Kasumi-1 (cell line): ENCODE results near the gene RSU1.
"Not testable (repeated sequence)": the region's sequence is repeated elsewhere in the genome, so short reads cannot be mapped to it uniquely, and the experiment has no call there.

ENCODE experiments used
- DNase-seq, 2 experiments: peaks; one replicate each; lab custom pipeline; 2025; lab: John Stamatoyannopoulos, UW

Gene RSU1

GRCh38 chr10:16817125-16818019 lies at the start of gene RSU1:
TSS of gene RSU1 (minus strand) at chr10:16817424. CDS start at chr10:16817081, 343 bp downstream.
- DNase-seq = peak; percentile 100

GRCh38 chr10:16866541-16867275 lies 49.5 kb upstream of the RSU1 start:
- no peak for DNase-seq

- DNase-seq = no peak
These were observed 48.5 kb upstream of the RSU1 start for GRCh38 chr10:16865766-16866165.

- no peak for DNase-seq
These were observed 46.5 kb upstream of the RSU1 start for GRCh38 chr10:16863766-16864165.

- DNase-seq = no peak
These were observed 40.2 kb upstream of the RSU1 start for GRCh38 chr10:16857419-16857818.

- DNase-seq = no peak
These were observed 39.3 kb upstream of the RSU1 start for GRCh38 chr10:16856567-16856966.

GRCh38 chr10:16856092-16856491 lies 38.9 kb upstream of the RSU1 start:
- DNase-seq = no peak

- DNase-seq = no peak
These were observed 37.4 kb upstream of the RSU1 start for GRCh38 chr10:16854623-16855022.

GRCh38 chr10:16853809-16854208 lies 36.6 kb upstream of the RSU1 start:
- no peak for DNase-seq

GRCh38 chr10:16853201-16853600 lies 36.0 kb upstream of the RSU1 start:
- peak; percentile 34 to 50 for DNase-seq

GRCh38 chr10:16852624-16853023 lies 35.4 kb upstream of the RSU1 start:
- DNase-seq = no peak

- no peak for DNase-seq
These were observed 31.4 kb upstream of the RSU1 start for GRCh38 chr10:16848562-16849154.

- DNase-seq = no peak
These were observed 30.4 kb upstream of the RSU1 start for GRCh38 chr10:16847644-16848043.

- no peak for DNase-seq
These were observed 28.0 kb upstream of the RSU1 start for GRCh38 chr10:16845248-16845647.

GRCh38 chr10:16843252-16843870 lies 26.1 kb upstream of the RSU1 start:
- peak; percentile 83 to 94 for DNase-seq

- DNase-seq = no peak
These were observed 18.0 kb upstream of the RSU1 start for GRCh38 chr10:16835228-16835627.

- no peak for DNase-seq
These were observed 15.3 kb upstream of the RSU1 start for GRCh38 chr10:16832351-16833080.

GRCh38 chr10:16828701-16829175 lies 11.5 kb upstream of the RSU1 start:
- DNase-seq = no peak

- DNase-seq = peak; percentile 90 to 94
These were observed 10.9 kb upstream of the RSU1 start for GRCh38 chr10:16828114-16828568.

- not testable (repeated sequence) for DNase-seq
These were observed 10.2 kb upstream of the RSU1 start for GRCh38 chr10:16827474-16827873.

- no peak for DNase-seq
These were observed 5.6 kb upstream of the RSU1 start for GRCh38 chr10:16822726-16823360.
